IPS DF 6.9 (cell line): ENCODE measurements around the gene OPCML.

Source experiments
- DNase-seq: peaks from one replicate; pipeline ENCODE4 v3.0.0-alpha.2; 2013; ENCODE audit warnings: low read depth, low spot score
- H3K27ac ChIP-seq: one replicate; pipeline ENCODE4 v1.5.1; 2013; ENCODE audit warnings: low read length, control low read depth
- H3K27me3 ChIP-seq: 2 replicates; pipeline ENCODE4 v1.6.1; 2013; ENCODE audit warnings: mild to moderate bottlenecking, low read length; ENCODE audit not compliant: control insufficient read depth, insufficient read depth
- H3K36me3 ChIP-seq: 2 replicates; pipeline ENCODE4 v1.6.1; 2013; ENCODE audit warnings: low read length; ENCODE audit not compliant: control insufficient read depth, insufficient read depth
- H3K4me1 ChIP-seq: 2 replicates; pipeline ENCODE4 v1.6.1; 2013; ENCODE audit warnings: low read length; ENCODE audit not compliant: control insufficient read depth, insufficient read depth
- H3K4me3 ChIP-seq: 2 replicates; pipeline ENCODE4 v1.5.1; 2013; ENCODE audit warnings: mild to moderate bottlenecking, low read length
- H3K9me3 ChIP-seq: 2 replicates; pipeline ENCODE4 v1.6.1; 2013; ENCODE audit warnings: low read length, inconsistent platforms; ENCODE audit not compliant: control insufficient read depth, insufficient read depth
- whole genome bisulfite sequencing: extraction: QIAGEN DNeasy Blood & Tissue Kit; methylation state at CpG from one replicate; pipeline ENCODE4 v1.1.7; 2013; ENCODE audit warnings: mixed read lengths, missing lambda C conversion rate; ENCODE audit not compliant: insufficient read length, insufficient coverage; 5-methylcytosine and 5-hydroxymethylcytosine counted together

OPCML gene

DNA sequence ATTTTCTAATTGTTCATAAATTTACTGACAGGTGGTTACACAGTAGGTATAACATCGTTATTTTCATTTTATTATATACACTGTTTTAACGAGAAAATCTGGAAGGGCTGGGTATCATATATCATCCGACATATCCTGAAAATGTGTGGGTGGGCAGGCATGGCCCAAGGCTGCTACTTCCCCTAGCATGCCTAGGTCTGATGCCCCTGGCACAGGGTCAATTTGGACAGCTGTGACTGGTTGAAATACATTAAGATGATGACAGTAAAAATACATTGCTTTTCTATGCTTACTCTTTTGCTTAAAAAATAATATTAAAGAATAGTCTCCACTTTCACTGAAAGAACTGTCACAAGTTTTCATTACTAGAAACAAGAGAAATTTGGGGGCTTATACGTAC is 908.8 kb downstream of the OPCML start:
- no peak for DNase-seq
- no peak overlapping the region for H3K27ac ChIP-seq
- H3K36me3 ChIP-seq = no peaks in the 10 kb centered on the region
- H3K4me1 ChIP-seq = no peaks in the 10 kb centered on the region
- H3K4me3 ChIP-seq = no peak overlapping the region
- no CpG with 5 or more reads among the region's 4 CpGs for WGBS
- H3K27me3 ChIP-seq = no peaks in the 10 kb centered on the region
- no peaks in the 10 kb centered on the region for H3K9me3 ChIP-seq

DNA sequence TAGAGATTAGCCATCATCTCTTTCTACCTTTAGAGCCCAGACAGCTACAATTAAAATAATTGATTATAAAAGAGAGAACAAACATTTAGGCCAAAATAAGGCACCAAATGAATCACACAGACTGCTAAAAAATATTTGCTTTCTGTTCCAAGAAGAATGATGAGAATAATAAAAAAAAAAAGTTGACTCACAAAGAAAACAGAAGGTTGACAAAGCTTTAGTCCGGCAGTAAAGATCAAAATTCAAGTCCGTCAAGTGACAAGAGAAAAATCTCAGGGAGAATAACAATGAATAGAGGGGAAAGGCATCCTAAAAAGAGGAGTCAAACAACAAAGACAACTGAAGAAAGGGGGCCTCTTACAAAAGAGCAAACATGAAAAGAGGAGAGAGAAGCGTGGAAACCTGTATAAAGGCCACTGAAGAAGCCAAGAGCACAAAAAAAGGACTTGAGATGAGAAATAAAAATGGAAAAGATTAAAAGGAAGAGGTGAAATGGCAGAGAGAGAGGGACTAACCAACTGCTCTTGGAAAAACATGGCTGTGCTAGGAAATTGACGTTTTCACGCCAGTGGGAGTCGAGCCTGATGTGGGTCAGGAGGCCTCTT is 910.2 kb downstream of the OPCML start:
- no CpG with 5 or more reads among the region's 6 CpGs for WGBS
- H3K4me1 ChIP-seq = no peaks in the 10 kb centered on the region
- no peak overlapping the region for H3K27ac ChIP-seq
- no peak overlapping the region for H3K4me3 ChIP-seq
- H3K27me3 ChIP-seq = no peaks in the 10 kb centered on the region
- H3K36me3 ChIP-seq = no peaks in the 10 kb centered on the region
- H3K9me3 ChIP-seq = no peaks in the 10 kb centered on the region
- no peak for DNase-seq

DNA sequence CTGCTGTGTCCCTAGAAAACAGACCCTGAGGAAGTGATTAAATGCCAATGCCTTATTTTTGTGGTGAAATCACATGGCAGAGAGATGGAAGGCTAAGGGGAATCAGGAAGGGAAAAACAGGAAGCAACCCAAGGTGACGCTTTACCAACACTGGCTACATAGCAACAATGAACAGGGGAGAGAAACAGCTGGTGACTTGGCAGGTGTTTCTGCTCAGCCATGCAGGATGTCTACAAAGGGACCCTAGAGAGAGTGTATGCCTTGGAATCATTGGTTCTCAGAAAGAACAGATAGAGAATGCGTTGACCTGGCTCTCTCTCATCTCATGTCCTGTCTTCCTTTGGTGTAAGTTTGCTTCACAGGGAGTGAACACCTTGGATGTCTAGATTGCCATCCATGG is 911.9 kb downstream of the OPCML start:
- Histone ChIP-seq H3K4me1 (no peaks in the 10 kb centered on the region), H3K36me3 (no peaks in the 10 kb centered on the region), H3K27me3 (no peaks in the 10 kb centered on the region), H3K9me3 (no peaks in the 10 kb centered on the region), H3K4me3 (no peak overlapping the region), H3K27ac (no peak overlapping the region)
- no CpG with 5 or more reads among the region's 2 CpGs for WGBS
- DNase-seq = no peak

DNA sequence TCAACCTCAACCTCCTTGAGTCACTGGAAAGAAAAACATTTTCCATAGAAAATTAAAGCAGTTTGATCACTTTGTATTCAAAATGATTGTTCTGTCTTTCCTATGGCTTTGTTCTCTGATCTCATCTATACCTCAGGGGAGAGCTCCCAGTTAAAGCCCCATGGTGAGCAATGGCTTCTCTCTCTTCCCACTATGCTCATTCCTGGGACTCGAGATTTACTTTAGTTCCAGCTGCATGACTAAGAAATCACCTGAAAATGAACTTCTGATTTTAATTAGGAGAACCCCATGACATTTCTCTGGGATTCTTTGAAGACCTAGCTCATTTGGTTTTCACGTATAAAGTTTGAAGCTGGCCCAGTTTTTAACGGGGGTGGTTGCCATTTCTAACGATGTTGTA is 921.5 kb downstream of the OPCML start:
- no peak for DNase-seq
- Histone ChIP-seq H3K27ac (no peak overlapping the region), H3K27me3 (no peaks in the 10 kb centered on the region), H3K36me3 (no peaks in the 10 kb centered on the region), H3K4me1 (no peaks in the 10 kb centered on the region), H3K4me3 (no peak overlapping the region), H3K9me3 (no peaks in the 10 kb centered on the region)
- WGBS = no CpG with 5 or more reads among the region's 4 CpGs

DNA sequence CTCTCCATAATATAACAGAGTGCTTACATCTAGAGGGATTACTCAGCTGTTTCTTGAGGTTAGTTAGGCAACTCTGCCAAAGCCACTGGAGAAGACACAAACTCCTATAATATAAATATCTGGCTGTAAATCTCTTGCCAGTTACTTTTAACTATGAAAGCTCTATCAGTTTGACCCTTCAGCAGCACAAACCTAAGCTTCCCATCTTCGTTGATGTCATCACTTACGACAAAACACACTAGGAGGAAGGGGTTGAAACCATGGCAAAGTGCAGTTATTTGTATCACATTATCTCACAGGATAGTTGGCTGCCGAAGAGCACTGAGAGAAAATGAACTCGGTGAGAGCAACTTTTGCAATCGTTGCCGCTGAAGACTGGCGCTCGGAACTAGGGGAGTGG is 922.1 kb downstream of the OPCML start:
- DNase-seq = no peak
- WGBS = no CpG with 5 or more reads among the region's 8 CpGs
- H3K4me3 ChIP-seq = no peak overlapping the region
- no peaks in the 10 kb centered on the region for H3K27me3 ChIP-seq
- H3K36me3 ChIP-seq = no peaks in the 10 kb centered on the region
- no peaks in the 10 kb centered on the region for H3K4me1 ChIP-seq
- H3K27ac ChIP-seq = no peak overlapping the region
- no peaks in the 10 kb centered on the region for H3K9me3 ChIP-seq

DNA sequence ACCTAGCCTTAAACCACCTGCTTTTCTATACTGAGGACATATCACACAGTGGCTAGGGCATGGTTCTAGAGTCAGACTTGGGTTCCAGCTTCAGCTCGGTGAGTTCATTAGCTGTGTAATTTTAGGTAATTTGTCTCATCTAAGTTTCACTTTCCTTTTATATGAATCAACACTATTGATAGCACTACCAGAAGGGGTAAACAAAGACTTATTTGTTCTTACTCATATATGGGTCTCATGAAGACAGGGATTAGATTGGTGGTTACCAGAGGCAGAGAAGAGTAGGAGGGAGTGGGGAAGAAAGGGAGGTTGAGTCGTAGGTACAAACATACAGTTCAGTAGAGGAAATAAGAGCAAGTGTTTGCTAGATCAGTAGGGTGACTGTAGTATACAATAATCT is 924.7 kb downstream of the OPCML start:
- H3K27me3 ChIP-seq = no peaks in the 10 kb centered on the region
- no peak overlapping the region for H3K4me3 ChIP-seq
- no peak for DNase-seq
- no peaks in the 10 kb centered on the region for H3K9me3 ChIP-seq
- H3K4me1 ChIP-seq = no peaks in the 10 kb centered on the region
- WGBS = no CpG with 5 or more reads among the region's 2 CpGs
- no peak overlapping the region for H3K27ac ChIP-seq
- no peaks in the 10 kb centered on the region for H3K36me3 ChIP-seq

DNA sequence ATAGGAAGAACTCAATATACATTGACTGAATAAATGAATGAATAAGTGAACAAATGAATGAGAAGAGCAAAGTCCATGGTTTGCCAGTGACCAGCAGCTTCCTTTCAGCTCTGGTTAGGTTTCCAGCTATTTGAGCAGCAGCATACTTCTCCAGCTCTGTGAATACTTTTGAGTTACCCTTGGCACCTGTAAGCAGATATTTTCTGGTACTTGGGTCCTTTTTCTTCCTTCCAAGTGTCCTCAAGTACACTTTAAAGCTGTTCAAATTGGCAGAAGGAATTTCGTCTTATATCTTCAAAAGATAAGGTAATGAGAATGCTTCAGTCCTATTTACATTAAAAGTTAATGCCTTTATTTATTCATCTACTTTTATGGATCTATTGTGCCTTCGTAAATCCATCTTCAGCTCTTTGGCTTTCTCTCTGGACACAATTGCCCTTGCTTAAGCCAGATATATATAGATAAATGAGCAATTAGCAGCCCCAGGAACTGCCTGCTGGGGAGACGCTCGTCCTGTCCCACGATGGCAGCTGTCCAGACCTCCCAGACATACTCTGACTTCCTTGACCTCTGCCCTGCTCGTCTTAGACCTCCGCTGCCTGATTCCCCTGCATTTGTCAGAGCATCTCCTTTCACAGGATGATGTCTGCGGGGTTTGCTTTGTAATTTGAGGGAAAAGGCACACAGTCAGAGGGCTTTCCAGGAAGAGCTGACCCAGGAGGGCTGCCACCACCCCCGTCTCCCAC is 926.3 kb downstream of the OPCML start:
- no CpG with 5 or more reads among the region's 9 CpGs for WGBS
- no peak for DNase-seq

DNA sequence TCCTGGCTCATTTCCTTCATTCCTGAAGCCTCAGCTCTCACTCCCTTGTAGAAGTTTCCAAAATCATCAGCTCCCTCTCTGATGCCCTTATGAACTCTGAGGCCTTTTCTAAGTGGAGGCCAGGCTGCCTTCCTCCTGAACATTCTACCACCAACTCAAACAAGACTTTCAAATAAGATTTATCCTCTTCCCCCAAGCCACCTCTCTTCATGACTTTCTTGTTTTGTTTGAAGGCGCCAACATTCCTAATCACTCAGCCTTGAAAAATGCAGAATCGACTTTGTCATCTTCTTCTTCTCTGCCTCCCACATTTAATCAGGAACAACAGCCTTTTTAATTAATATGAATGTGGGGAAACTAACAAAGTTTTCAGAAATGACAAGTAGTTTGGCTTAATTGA is 927.9 kb downstream of the OPCML start:
- Histone ChIP-seq H3K27ac (no peak overlapping the region), H3K4me3 (no peak overlapping the region), H3K4me1 (no peaks in the 10 kb centered on the region), H3K9me3 (no peaks in the 10 kb centered on the region), H3K27me3 (no peaks in the 10 kb centered on the region), H3K36me3 (no peaks in the 10 kb centered on the region)
- no CpG with 5 or more reads among the region's 2 CpGs for WGBS
- DNase-seq = no peak

More for the DNA sequence above, 926.3 kb downstream of the OPCML start:
- Histone ChIP-seq H3K27me3 (no peaks in the 10 kb centered on the region), H3K4me3 (no peak overlapping the region), H3K9me3 (no peaks in the 10 kb centered on the region), H3K27ac (no peak overlapping the region), H3K4me1 (no peaks in the 10 kb centered on the region), H3K36me3 (no peaks in the 10 kb centered on the region)

DNA sequence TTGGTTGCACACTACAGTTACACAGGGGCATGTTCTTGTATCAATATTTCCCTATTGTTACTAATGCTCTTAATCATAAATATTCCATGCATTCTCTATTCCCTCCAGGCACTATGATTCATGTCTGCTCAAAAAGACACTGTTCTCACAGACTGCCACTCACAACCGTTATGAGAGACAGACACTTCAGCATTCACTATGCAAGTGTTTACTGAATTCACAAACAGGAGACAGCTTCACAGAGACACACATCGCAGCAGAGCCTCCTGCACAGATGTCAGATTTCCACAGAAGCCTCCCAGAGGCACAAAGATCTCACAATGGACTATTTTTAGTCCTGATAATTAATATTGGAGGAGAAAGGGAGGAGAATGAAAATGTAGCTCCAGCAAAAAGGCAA is 930.4 kb downstream of the OPCML start:
- Histone ChIP-seq H3K27me3 (no peaks in the 10 kb centered on the region), H3K4me1 (no peaks in the 10 kb centered on the region), H3K27ac (no peak overlapping the region), H3K9me3 (no peaks in the 10 kb centered on the region), H3K36me3 (no peaks in the 10 kb centered on the region), H3K4me3 (no peak overlapping the region)
- no CpG with 5 or more reads among the region's 2 CpGs for WGBS
- DNase-seq = no peak

DNA sequence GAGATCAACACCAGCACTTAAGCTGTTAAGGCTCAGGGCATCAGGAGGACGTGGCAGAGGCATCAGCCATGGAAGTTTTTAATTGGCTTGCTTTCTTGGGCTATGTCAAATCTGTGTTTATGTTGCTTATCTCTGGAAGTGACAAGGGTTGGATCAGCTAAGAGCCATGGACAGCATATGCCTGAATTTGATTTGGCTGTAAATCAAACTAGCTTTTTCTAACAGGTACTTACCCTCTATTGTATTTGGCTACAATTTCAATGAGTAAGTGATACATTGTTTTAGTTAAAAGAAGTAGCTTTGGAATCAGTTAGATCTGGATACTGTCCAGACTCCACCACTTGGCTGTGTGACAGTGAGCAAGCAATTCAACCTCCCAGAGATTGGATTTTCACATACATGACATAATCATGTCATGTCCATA is 936.6 kb downstream of the OPCML start:
- DNase-seq = no peak
- H3K36me3 ChIP-seq = no peaks in the 10 kb centered on the region

DNA sequence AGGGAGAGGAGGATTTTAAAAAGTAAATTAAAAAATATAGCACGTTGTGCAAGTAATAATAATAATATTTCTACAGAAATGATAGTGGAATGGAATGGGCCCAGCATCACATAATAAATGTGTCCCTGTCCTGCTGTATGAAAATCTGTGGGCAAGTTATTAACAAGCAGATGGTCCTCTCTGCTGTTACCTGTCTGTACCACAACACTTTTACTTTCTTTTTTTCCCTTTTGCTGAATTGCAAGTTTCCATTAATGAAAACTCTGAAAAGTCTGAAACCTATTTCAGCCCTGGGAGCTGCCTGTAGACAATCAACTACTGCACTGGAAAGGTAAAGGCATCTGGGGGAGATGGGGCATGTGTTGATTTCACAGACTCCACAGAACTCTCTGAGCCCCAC is 937.1 kb downstream of the OPCML start:
- Histone ChIP-seq H3K27ac (no peak overlapping the region), H3K9me3 (no peaks in the 10 kb centered on the region), H3K4me3 (no peak overlapping the region), H3K36me3 (no peaks in the 10 kb centered on the region), H3K27me3 (no peaks in the 10 kb centered on the region), H3K4me1 (0 out of 2 replicates have a peak, but pooled peaks cover 1% of the 10 kb centered on the region)
- no peak for DNase-seq
- no CpG with 5 or more reads among the region's 1 CpG for WGBS

More for the DNA sequence above, 936.6 kb downstream of the OPCML start:
- no CpG with 5 or more reads among the region's 1 CpG for WGBS
- no peak overlapping the region for H3K4me3 ChIP-seq
- H3K27me3 ChIP-seq = no peaks in the 10 kb centered on the region
- H3K27ac ChIP-seq = no peak overlapping the region
- 0 out of 2 replicates have a peak, but pooled peaks cover 1% of the 10 kb centered on the region for H3K4me1 ChIP-seq
- H3K9me3 ChIP-seq = no peaks in the 10 kb centered on the region
